OCI-LY3 (cell line): ENCODE measurements around the gene ANKRD13D.

Source experiments
- CTCF ChIP-seq: fragments of 200-600, 300-600 bp; sonication (generic); IDR thresholded peaks from 2 replicates; pipeline ENCODE4 v1.5.1; 2014; ENCODE audit warnings: antibody characterized with exemption, low read length, low read depth
- EZH2phosphoT487 ChIP-seq: fragments of 200-600 bp; shearing (Covaris generic); IDR thresholded peaks from 2 replicates; pipeline ENCODE4 v1.6.1; 2018; ENCODE audit warnings: antibody characterized with exemption, mixed run types, low read depth

GRCh38 chr11:67285541-67286498 is 3.3 kb upstream of the ANKRD13D start:
- no peak for TF ChIP-seq CTCF
- TF ChIP-seq EZH2phosphoT487 = no peak
